Hypothalamus (tissue), 51 donors: Measurements from ENCODE around the gene RNF167.

Source experiments
- DNase-seq, 51 donors: peaks; one replicate each; lab custom pipeline; 2025; lab: John Stamatoyannopoulos, UW

The RNF167 gene

DNA sequence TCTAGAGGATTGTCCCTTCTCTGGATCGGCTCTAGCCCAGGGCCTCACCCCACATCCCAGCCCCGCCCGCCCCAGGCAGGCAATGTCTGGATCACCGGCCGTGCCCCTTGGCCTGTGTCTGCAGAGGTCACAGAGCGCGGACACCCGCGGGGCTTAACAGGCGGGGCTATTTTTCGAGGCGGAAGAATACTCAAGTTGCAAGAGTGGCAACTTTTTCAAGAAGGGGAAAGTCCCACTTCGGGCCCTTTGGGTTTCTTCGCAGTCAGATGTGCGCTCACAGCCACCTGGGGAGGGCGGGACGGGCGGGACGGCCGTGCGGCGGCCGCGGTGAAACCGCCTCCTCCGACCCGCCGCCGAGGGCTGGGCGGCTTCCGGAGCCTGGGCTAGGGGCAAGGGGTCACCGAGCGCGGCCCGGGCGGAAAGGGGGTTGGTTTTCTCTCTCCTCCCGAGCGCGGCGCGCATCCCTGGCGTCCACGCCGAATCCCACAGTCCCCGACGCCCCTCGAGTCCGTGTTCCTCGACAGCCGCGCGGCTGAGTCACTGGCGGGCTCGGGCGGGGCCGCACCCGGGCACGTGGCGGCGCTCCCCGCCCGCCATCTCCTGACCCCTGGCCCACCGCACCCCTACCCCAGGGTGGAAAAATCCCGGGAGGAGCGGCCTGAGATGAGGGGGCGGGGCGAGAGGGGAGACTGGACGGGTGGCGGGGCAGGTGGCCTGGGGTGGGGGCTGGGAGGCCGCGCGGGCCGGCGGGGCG is 9.4 kb downstream of the RNF167 start:
- peak in 29 of 51 donors; percentile 18 to 72 (median 51) for DNase-seq

DNA sequence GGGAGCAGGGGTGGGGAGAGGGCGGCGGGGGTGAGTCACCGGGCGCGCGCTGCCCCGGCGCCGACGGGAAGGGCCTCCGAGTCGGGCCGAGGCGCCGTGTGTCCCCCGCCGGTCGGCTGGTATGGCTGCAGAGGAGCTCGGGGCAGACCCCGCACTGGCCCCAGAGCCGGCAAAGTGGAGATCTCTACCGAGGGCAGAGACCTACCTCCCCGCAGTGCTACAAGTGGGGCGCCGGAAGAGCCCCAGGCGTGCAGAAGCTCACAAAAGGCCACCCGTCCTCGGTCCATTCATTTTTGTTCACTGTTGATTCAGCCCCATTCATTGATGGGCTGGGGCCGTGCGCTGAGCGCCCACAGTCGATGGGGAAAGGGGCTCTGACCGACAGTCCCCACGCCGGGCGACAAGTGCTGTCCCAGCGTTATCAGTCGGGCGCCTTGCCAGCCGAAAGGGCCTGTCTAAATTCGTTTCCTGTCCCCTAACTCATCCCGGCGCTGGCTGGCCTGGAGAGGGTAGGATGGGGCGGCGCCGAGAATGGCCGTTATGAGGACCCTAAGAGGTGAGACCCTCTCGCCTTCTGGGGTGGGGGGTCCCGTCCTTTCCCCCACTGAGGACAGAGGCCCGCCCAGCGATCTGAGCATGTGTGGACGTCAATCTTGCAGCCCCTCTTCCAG is 10.1 kb downstream of the RNF167 start:
- peak in 2 of 51 donors; percentile 39 to 45 for DNase-seq

DNA sequence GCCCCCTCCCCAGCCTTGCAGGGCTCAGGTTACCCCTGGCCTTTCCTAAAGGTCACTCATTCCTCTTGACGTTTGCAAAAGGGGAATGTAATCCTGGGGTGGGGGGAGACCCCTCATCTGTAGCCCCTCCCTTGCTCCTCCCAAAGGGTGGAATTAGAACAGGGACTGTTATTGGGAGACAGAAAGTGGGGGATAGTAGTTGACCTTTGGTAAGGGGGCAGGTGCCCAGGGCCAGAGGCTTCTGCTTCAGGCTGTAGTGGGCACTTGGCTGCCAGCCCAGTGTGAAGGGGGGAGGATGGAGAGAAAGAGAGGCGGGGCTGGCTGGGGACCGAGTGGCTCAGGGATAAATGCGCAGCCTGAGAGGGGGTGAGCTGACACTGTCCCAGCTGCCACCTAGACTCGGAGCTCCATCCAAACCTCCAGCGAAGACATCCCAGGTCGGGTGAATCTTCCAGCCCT is 10.7 kb downstream of the RNF167 start, which contains the start of gene ENO3:
Gene ENO3 (plus strand): TSS at position 374 of the 459 bp plus-strand sequence. CDS start 711 bp downstream, outside the sequence.
- DNase-seq: no peak

DNA sequence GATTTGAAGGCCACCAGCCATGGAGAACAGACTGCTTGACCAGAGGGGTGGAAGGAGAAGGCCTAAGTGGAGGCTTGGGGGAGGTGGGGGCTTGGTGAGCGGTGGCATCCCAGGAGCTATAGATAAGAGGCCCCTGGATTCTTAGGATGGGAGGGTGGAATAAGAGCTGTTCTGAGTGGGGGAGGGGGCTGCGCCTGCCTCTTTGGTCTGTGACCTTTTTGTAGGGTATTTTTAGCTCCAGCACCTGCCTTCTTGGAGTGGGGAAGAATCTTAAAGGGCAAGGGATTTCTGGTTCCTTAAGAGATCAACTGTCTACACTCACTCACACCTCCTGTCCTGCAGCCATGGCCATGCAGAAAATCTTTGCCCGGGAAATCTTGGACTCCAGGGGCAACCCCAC is 11.4 kb downstream of the RNF167 start:
- no peak for DNase-seq

DNA sequence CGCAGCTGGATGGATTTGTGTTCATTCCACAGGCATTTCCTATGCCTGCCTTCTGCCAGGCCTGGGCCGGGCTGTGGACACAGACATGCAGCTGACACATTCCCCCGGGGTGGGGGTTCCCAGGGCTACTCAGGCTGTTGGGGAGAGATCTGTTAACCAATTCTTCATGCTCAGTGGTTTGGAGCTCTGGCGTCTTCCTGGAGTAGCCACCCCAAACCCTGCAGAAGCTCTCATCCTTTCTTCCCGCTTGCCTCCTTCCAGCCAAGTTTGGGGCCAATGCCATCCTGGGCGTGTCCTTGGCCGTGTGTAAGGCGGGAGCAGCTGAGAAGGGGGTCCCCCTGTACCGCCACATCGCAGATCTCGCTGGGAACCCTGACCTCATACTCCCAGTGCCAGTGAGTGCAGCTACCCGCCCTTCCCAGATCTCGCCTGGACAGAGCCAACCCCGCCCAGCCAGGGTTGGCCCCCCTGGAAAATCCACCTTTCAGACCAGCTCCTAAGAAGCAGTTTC is 13.4 kb downstream of the RNF167 start:
- DNase-seq: no peak

DNA sequence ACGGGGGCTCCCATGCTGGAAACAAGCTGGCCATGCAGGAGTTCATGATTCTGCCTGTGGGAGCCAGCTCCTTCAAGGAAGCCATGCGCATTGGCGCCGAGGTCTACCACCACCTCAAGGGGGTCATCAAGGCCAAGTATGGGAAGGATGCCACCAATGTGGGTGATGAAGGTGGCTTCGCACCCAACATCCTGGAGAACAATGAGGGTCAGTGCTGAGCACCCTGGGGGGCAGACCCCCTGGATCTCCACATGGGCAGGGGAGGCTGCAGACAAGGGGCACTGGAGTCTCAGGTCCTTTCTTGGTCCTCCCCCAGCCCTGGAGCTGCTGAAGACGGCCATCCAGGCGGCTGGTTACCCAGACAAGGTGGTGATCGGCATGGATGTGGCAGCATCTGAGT is 15.0 kb downstream of the RNF167 start:
- DNase-seq: no peak

DNA sequence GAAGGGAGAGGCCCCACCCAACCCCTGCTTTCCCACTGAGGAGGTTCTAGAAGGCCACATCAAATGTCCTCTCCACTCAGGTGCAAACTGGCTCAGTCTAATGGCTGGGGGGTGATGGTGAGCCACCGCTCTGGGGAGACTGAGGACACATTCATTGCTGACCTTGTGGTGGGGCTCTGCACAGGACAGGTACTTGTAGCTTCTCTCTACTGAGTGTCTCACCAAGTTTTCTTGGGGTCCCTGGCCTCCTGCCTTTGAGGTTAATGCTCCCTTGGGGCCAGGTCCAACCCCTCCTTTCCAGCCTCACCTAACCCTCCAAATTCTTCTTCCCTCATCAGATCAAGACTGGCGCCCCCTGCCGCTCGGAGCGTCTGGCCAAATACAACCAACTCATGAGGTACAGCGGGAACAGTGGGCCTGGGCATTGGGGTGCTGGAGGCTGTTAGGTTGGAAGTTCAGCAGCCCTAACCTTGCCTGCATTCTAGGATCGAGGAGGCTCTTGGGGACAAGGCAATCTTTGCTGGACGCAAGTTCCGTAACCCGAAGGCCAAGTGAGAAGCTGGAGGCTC is 16.5 kb downstream of the RNF167 start:
- DNase-seq: no peak

DNA sequence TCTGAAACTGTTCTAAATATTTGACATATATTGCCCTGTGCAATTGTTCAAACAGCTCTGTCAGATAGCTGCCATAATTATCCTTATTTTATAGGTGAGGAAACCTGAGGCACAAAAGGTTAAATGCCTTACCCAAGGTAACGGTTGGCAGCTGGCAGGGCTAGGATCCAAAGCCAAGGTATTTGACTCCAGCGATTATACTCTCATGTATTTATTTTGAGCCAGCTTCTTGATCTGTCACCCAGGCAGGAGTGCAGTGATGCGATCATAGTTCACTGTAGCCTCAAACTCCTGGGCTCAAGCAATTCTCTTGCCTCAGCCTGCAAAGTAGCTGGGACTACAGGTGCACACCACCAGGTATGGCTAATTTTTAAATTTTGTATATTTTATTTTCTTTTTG is 18.0 kb downstream of the RNF167 start:
- no peak for DNase-seq

DNA sequence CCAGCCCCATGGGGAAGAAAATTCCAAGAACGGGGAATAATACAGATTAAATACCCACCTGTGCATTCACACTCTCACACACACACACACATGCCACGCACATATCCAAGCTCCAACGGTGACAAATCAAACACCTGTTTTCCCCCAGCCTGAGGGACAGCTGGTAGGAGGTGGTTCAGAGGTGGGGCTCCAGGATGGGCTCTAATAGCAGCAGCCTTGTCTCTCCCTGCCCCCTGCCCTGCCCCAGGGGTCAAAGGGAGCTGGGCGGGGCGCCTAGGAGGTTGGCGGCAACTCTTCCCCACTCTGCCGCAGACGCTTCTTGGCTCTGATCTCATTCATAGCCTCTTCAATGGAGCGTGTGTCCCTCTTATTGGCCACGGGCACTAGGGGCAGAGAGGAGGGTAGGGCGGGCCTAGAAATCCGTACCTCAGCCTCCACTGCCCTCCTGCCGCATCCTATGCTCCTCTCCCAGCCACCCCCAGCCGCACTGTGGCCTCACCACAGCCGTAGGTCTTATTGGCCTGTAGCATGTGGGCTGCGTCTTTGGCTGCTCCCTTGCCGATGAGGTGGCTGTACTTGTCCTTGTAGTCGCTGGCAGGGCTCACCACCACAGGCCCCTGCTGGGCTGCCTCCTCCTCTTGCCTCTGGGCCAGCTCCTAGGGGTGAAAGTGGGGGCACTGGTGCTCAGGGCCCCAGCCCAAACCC is 19.3 kb downstream of the RNF167 start:
- DNase-seq: no peak

DNA sequence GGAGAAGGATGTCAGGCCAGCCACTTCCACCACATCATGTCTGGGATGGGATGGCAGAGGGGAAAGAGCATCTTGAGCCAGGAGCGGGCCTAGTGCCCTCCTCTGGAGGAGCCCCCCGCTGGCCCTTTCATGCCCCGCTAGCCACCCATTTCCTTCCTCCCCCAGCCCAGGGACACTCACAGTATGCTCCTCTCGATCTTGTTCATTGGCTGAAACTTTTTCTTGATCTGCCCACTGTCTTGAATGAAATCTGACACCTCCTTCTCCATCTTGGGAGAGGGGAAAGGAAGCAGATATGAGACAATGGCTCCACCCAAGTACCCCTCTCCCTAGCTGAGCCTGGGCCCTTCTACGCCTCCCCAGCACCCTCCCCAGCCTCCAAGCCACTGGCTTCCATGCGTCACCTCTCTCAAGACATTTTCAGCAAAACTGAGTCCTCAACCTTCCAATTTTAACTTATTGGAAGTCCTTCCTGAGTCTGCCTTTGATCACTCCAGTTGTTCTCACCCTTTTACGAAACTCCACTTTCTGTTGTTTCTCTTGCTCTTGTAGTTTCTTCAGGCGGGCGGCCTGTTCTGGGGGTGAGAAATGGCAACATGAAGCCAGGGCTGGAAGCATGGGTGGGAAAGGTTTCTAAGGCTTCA is 20.3 kb downstream of the RNF167 start:
- no peak for DNase-seq

DNA sequence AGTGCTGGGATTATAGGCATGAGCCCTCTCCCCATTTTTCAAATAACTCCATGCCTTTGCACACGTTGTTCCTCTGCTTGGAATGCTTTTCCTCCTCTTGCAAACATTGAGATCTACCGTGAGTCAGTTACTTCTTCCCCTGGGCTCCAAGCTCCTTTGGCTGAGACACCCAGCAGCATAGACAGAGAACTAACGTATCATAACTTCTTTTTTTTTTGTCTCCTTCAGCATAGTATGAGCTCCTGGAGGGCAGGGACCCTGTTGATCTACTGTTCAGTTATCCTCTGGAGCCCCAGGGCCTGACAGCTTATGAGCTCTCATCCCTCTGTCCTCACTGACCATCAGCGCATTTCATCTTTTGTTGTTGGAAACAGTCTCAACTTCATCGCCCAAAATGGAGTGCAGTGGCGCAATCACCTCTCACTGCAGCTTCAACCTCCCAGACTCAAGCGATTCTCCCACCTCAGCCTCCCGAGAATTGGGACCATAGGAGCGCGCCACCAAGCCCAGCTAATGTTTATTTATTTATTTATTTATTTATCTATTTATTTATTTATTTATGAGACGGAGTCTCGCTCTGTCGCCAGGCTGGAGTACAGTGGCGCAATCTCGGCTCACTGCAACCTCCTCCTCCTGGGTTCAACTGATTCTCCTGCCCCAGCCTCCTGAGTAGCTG is 25.4 kb downstream of the RNF167 start:
- no peak for DNase-seq

DNA sequence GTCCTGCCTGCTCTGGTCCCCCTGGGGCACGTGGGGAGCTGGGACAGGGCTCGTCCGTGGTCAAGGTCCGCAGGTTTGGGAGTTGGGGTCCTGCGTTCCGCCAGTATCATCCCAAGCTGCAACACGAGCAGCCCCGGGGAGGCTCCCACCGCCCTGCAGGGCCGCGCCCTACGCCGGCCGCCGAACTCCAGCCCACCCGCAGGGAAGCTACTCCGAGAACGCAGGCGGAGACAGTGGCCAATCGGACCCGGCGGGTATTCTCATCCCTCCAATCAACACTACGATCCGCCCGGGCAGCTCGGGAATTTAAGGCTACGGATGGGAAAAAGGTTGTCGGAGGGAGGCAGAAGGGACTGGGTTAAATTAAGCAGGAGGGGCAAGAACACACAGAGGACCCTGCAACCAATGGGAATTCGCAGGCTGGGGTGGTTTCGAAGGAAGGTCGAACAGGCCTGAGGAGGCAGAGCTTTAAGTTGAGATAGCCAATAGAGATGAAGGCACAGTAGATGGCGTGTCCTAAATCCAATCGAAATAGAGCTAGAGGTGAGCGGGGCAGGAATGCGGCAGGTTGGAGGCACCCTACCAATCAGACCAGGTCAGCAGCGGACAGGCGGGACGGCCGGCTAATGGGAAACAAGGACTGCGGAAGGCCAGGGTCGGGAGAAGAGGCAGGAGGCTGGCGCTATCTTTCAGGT is 26.9 kb downstream of the RNF167 start:
- peak in 48 of 51 donors; percentile 91 to 100 (median 99) for DNase-seq

DNA sequence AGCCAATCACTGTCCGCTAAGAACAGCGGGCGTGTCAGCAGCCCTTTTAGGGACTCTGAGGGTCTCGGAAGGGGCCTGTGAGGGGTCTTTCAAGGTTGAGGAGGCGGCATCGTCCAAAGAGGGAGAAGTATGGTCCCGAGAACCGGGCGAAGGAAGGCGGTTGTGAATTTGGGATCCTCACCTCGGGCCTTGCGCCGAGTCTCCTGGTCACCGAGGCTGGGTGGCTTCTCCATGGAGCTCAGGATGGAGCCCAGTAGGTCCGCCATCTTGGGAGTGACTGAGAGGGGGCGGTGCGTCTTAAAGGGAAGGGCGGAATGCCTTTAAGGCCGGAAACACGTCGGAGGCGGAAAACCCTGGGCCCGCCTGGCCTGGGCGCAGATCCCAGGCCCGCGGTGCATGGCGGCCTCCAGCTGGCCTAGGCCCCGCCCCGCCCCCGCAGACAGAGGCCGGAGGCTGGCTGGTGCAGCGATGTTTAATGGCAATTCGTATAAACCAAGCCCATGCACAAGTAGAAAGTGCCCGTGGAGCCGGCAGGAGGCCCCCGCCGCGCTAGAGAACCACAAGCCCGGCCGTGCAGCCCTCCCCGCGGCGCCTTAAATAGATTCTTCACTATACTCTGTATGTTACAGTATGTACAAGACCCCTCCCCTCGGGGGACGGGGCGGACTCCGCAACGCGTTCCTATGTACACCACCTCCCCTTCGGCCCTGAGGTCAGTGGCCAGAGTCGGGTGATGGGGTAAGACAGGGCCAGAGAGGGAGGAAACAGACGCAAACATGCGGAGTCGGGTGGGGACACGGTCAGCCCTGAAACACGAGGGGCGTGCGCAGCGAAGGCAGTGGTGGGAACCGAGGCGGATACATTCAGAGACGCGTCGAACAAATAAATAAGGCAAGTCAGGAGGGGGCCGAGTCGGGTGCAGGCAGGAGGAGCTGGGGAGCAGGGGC is 27.7 kb downstream of the RNF167 start, which contains the start of gene SPAG7:
Gene SPAG7 (minus strand): TSS at position 279 of the 947 bp plus-strand sequence. CDS start 13 bp downstream, at position 266.
- peak; percentile 89 to 100 (median 96) for DNase-seq

DNA sequence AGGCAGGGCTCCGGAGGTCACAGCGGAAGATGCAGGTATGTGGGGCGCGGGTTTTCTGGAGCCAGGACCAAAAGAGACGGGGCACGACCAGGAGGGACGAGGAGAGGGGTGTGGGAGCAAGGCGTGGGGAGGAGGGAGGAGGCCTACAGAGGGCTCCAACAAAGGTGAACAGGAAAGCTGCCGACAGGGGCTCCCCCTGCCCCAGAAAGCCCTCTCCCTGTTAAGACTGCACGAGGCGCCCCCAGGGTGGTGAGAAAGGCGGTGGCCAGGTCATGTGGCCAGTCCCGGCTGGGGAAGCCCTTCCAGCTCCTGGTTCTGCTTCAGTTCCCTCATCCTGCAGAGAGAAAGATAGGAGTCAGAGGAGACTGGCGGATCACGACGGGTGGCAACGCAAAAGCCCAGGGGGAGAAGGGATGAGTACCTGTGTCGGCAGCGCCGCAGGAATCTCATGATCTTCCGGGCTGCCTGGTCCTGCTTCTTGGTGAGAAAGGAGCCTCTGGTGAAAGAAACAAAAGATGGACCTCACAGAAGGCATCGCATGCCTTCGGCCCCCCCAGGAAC is 28.5 kb downstream of the RNF167 start:
- peak in 16 of 51 donors; percentile 15 to 45 (median 31) for DNase-seq

DNA sequence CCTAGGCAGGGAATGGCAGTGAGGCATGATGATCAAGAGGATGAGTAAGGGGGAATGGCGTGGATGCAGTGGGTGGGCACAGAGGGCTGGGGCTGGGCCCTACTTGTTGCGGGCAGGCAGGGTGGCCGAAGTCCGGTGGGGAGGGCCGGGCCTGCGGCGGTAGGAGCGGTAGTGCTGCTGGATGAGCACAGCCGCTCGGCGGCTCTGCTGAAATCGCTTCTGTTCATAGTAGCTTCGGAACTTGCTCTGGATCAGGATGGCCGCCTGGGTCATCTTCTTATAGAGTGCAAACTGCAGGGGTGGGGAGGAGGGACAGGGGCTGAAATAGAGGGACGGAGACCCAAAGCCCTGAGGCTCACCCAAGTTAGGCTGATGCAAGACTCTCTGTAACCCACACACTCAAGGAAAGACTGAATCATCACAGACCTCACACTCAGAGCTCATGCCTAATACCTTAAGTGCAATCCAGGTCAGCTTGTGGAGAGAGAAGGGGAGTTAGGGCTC is 29.0 kb downstream of the RNF167 start:
- peak in 3 of 51 donors; percentile 4 to 30 (median 29) for DNase-seq

DNA sequence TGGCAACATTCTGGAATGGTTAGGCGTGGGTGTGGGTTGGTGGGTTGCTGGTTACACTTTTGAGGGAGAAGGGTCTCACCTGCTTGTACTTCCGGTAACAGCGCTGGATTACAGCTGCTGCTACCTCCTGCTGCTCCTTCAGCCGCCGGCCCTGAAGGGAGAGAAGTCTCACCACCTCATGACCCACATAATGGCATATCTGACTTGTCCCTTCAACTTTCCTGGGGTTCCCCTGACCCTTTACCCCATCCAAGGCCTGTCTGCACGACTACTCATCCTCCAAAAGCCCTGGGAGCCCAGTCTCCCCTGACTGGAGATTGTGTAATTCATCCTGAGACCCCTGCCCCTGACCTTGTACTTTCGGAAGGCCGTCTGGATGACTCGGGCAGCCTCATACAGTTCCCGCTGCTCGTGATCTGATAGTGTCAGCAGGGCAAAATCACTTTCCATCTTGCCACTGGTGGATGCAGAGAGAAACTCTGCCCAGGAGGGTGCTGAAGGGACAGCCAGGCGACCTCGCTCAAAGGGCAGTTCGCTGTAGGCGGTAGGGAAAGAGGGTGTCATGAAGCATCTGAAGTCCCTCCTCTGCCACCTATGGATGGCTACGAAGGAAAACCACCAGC is 29.6 kb downstream of the RNF167 start:
- no peak for DNase-seq

DNA sequence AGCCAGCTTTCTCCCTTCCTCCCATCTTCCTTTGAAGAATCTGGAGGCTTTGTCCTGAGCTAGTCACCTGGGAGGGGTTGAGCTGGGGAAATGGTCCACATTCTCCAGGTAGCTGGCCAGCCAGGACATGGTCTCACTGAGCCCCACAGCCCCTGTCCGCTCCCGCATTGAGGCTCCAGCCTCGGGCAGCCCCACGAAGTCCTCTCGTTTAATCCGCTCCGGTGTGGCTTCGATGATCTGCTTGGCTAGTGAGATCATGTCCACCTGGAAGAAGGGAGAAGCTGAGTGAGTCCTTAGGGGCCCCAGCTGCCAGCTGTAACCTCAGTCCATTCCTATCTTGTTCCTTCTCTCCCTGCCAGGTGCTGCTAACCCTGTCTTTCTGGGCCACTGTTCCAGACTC is 30.2 kb downstream of the RNF167 start:
- no peak for DNase-seq
